Keratinocyte (primary cell): ENCODE data around the gene GPBAR1. TPM values are rescaled to one million over a fixed set of nuclear protein-coding genes. Genes with fewer than 3 reads are reported as not detected.

Source experiments
- DNase-seq: peaks from one replicate; pipeline ENCODE4 v3.0.0-alpha.2; 2011; ENCODE audit warnings: low read depth, missing footprints, low spot score
- FAIRE-seq: peaks from 2 replicates; lab custom pipeline; 2011; peaks lifted over from hg19 to GRCh38; lab: Jason Lieb, UNC
- H2AFZ ChIP-seq: 2 replicates; pipeline ENCODE4 v1.6.0; 2012; ENCODE audit warnings: low read length, control low read depth, inconsistent platforms; ENCODE audit not compliant: control insufficient read depth
- H3K27ac ChIP-seq: 2 replicates; pipeline ENCODE4 v1.5.1; 2011; ENCODE audit warnings: low read length; ENCODE audit not compliant: control insufficient read depth, insufficient read depth
- H3K27me3 ChIP-seq: 3 replicates; pipeline ENCODE4 v1.6.0; 2011; ENCODE audit warnings: low read length; ENCODE audit not compliant: control insufficient read depth, insufficient read depth; ENCODE audit errors: extremely low read depth
- H3K36me3 ChIP-seq, 2 experiments: 2 replicates in 1 of 2; 3 replicates in 1 of 2; pipeline ENCODE4 v1.5.1; 2011; ENCODE audit warnings: low read length in 2 of 2, mild to moderate bottlenecking in 1 of 2; ENCODE audit not compliant: control insufficient read depth in 2 of 2, insufficient read depth in 2 of 2; ENCODE audit errors: extremely low read depth in 1 of 2
- H3K4me1 ChIP-seq: 3 replicates; pipeline ENCODE4 v1.5.1; 2011; ENCODE audit warnings: low read length; ENCODE audit not compliant: control insufficient read depth, insufficient read depth; ENCODE audit errors: extremely low read depth
- H3K4me2 ChIP-seq: 3 replicates; pipeline ENCODE4 v1.6.0; 2011; ENCODE audit warnings: low read depth, low read length; ENCODE audit not compliant: control insufficient read depth, insufficient read depth; ENCODE audit errors: extremely low read depth
- H3K4me3 ChIP-seq, 3 experiments: fragments of 200-600 bp in 1 of 3; sonication (generic) in 1 of 3; 2 replicates in 2 of 3; 3 replicates in 1 of 3; pipeline ENCODE4 v1.5.1; 2011 to 2016; ENCODE audit warnings: low read length in 3 of 3, mild to moderate bottlenecking in 3 of 3, control low read depth in 2 of 3, inconsistent platforms in 1 of 3, low read depth in 1 of 3, mixed read lengths in 1 of 3, mixed run types in 1 of 3, moderate library complexity in 1 of 3; ENCODE audit not compliant: control insufficient read depth in 2 of 3, insufficient read depth in 2 of 3; ENCODE audit errors: extremely low read depth in 1 of 3
- H3K79me2 ChIP-seq: 2 replicates; pipeline ENCODE4 v1.6.0; 2012; ENCODE audit warnings: low read length; ENCODE audit not compliant: control insufficient read depth, insufficient read depth
- H3K9ac ChIP-seq: 3 replicates; pipeline ENCODE4 v1.6.0; 2011; ENCODE audit warnings: low read length; ENCODE audit not compliant: control insufficient read depth, insufficient read depth; ENCODE audit errors: extremely low read depth
- H3K9me1 ChIP-seq: 3 replicates; pipeline ENCODE4 v1.6.0; 2011; ENCODE audit warnings: low read length; ENCODE audit not compliant: control insufficient read depth, insufficient read depth; ENCODE audit errors: extremely low read depth
- H3K9me3 ChIP-seq: 2 replicates; pipeline ENCODE4 v1.5.1; 2012; ENCODE audit warnings: low read depth, low read length; ENCODE audit not compliant: control insufficient read depth
- H4K20me1 ChIP-seq: 3 replicates; pipeline ENCODE4 v1.6.0; 2011; ENCODE audit warnings: low read length; ENCODE audit not compliant: control insufficient read depth, insufficient read depth; ENCODE audit errors: extremely low read depth
- EZH2 ChIP-seq: IDR thresholded peaks from one replicate; pipeline ENCODE4 v1.6.1; 2012; ENCODE audit warnings: inconsistent platforms, mild to moderate bottlenecking, low read length, moderate library complexity
- dilution Hi-C: fragments of 300-500 bp; cut with MboI; formaldehyde crosslinking; loops from one replicate; pipeline ENCODE4 v1.7.0; 2020; ENCODE audit warnings: low sequenced_read_pairs; ENCODE audit not compliant: extremely low pct_ligation_motif_present
- polyA plus RNA-seq, 5 experiments: library from polyadenylated mRNA; depleted of rRNA in 3 of 5; stranded (reverse) in 3 of 5; stranded (forward) in 1 of 5; unstranded in 1 of 5; fragments of >200 nt; gene quantifications; 1 replicate in 1 of 5; 2 replicates in 3 of 5; 3 replicates in 1 of 5; pipeline versions ENCODE4 v1.2.1 to v1.2.3, GENCODE V29; 2011 to 2012; ENCODE audit warnings: missing spikeins in 2 of 5, low read depth in 1 of 5, low replicate concordance in 1 of 5
- TF ChIP-seq, protein P1 (sequence below), 3 experiments: IDR thresholded peaks in 1 of 3; conservative IDR thresholded peaks in 1 of 3; optimal IDR thresholded peaks in 1 of 3; 2 replicates in 2 of 3; 3 replicates in 1 of 3; pipeline versions ENCODE3 to v1.5.1; 2011; ENCODE audit warnings: low read length in 3 of 3, mild to moderate bottlenecking in 3 of 3, moderate library complexity in 2 of 3, control low read depth in 1 of 3, inconsistent platforms in 1 of 3; ENCODE audit not compliant: insufficient read depth in 2 of 3; ENCODE audit errors: extremely low read depth in 1 of 3

GPBAR1 gene
- polyA plus RNA-seq, 1 donor (not counting 4 experiments of a cell fraction or from before 2014, with no cell fraction given): 0.12 TPM

- Histone ChIP-seq H3K27me3 (no peaks in the 10 kb centered on the region), H3K4me2 (no peak overlapping the region), H3K9ac (no peak overlapping the region), H4K20me1 (peaks cover 8% of the 10 kb centered on the region), H3K9me1 (no peaks in the 10 kb centered on the region), H3K36me3 (peaks cover 40 to 51% of the 10 kb centered on the region in 2 experiments), H3K4me3 (no peak overlapping the region), H2AFZ (no peak overlapping the region), H3K79me2 (peaks cover 64% of the 10 kb centered on the region), H3K9me3 (no peaks in the 10 kb centered on the region), H3K27ac (no peak overlapping the region), H3K4me1 (no peaks in the 10 kb centered on the region)
- DNase-seq: no peak
- TF ChIP-seq, protein P1, sequence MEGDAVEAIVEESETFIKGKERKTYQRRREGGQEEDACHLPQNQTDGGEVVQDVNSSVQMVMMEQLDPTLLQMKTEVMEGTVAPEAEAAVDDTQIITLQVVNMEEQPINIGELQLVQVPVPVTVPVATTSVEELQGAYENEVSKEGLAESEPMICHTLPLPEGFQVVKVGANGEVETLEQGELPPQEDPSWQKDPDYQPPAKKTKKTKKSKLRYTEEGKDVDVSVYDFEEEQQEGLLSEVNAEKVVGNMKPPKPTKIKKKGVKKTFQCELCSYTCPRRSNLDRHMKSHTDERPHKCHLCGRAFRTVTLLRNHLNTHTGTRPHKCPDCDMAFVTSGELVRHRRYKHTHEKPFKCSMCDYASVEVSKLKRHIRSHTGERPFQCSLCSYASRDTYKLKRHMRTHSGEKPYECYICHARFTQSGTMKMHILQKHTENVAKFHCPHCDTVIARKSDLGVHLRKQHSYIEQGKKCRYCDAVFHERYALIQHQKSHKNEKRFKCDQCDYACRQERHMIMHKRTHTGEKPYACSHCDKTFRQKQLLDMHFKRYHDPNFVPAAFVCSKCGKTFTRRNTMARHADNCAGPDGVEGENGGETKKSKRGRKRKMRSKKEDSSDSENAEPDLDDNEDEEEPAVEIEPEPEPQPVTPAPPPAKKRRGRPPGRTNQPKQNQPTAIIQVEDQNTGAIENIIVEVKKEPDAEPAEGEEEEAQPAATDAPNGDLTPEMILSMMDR (optimal IDR thresholded peaks at IDR 0.05 in 1 of 3, IDR thresholded peaks at IDR 0.05 in 1 of 3, conservative IDR thresholded peaks at IDR 0.05 in 1 of 3; ENCODE audit: extremely low read depth in 1 of 3, insufficient read depth in 2 of 3, low read length in 3 of 3): no peak
- TF ChIP-seq EZH2: no peak
- dilution Hi-C loops: no loop called here
- no peak for FAIRE-seq
Observed at GRCh38 chr2:218236829-218237228, 24.0 kb upstream of the GPBAR1 start.

DNA sequence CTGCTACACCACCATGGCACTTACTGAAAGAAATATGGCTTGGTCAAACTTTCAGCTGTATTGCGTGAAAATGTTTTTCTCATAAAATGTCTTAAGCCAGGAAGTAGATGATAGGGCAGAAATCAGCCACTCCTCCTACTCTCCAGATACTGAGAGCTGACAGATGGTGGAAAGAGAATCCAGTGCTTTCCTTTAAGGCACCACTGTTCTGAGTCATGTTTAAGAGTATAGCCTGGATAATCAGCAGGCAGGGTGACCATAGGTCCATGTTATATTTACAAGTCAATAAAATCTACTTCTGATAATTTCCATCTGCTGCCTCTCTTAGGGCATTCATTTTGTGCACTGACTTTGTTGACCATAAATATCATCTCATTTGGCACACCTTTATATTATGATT, 21.9 kb upstream of the GPBAR1 start:
- Histone ChIP-seq H4K20me1 (peaks cover 7% of the 10 kb centered on the region), H3K9me1 (no peaks in the 10 kb centered on the region), H3K4me2 (no peak overlapping the region), H3K36me3 (peaks cover 44 to 47% of the 10 kb centered on the region in 2 experiments), H3K9ac (no peak overlapping the region), H3K4me1 (no peaks in the 10 kb centered on the region), H3K27ac (no peak overlapping the region), H2AFZ (no peak overlapping the region), H3K27me3 (no peaks in the 10 kb centered on the region), H3K79me2 (peaks cover 56% of the 10 kb centered on the region), H3K4me3 (no peak overlapping the region), H3K9me3 (no peaks in the 10 kb centered on the region)
- TF ChIP-seq, protein P1 (optimal IDR thresholded peaks at IDR 0.05 in 1 of 3, IDR thresholded peaks at IDR 0.05 in 1 of 3, conservative IDR thresholded peaks at IDR 0.05 in 1 of 3; ENCODE audit: extremely low read depth in 1 of 3, insufficient read depth in 2 of 3, low read length in 3 of 3): no peak
- TF ChIP-seq EZH2: no peak
- no peak for DNase-seq
- dilution Hi-C loops: no loop called here
- FAIRE-seq: no peak
